ENCODE measurements around the gene PTPRO.

PTPRO gene

GRCh38 chr12:15468911-15469310 is 146.6 kb downstream of the PTPRO start:
- no peak overlapping the region for H3K27ac ChIP-seq
- TF ChIP-seq ZFX (IDR thresholded peaks at IDR 0.05), result no peak
- TF ChIP-seq, protein P1, sequence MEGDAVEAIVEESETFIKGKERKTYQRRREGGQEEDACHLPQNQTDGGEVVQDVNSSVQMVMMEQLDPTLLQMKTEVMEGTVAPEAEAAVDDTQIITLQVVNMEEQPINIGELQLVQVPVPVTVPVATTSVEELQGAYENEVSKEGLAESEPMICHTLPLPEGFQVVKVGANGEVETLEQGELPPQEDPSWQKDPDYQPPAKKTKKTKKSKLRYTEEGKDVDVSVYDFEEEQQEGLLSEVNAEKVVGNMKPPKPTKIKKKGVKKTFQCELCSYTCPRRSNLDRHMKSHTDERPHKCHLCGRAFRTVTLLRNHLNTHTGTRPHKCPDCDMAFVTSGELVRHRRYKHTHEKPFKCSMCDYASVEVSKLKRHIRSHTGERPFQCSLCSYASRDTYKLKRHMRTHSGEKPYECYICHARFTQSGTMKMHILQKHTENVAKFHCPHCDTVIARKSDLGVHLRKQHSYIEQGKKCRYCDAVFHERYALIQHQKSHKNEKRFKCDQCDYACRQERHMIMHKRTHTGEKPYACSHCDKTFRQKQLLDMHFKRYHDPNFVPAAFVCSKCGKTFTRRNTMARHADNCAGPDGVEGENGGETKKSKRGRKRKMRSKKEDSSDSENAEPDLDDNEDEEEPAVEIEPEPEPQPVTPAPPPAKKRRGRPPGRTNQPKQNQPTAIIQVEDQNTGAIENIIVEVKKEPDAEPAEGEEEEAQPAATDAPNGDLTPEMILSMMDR (conservative IDR thresholded peaks at IDR 0.05), result no peak

DNA sequence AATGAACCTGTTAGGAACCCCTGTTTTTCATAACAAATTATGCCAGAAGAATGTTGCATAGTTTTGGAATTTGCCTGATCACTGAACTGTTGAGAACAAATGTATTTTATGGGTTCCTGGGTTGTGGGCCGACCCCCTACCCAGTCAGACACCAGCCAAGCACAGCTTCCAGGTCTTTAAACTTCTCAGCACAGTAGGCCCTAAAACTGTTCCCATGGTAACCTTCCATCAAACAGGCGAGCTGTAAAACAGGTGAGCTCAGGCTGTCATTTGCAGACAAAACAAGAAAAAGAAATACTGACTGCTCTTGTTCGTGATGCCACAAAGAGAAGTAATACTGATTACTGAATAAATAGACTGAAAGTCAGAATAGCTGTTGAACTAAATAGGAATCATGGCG is 147.0 kb downstream of the PTPRO start:
- H3K27ac ChIP-seq, result no peak overlapping the region
- TF ChIP-seq, protein P1 (conservative IDR thresholded peaks at IDR 0.05), result no peak
- TF ChIP-seq ZFX (IDR thresholded peaks at IDR 0.05), result no peak

DNA sequence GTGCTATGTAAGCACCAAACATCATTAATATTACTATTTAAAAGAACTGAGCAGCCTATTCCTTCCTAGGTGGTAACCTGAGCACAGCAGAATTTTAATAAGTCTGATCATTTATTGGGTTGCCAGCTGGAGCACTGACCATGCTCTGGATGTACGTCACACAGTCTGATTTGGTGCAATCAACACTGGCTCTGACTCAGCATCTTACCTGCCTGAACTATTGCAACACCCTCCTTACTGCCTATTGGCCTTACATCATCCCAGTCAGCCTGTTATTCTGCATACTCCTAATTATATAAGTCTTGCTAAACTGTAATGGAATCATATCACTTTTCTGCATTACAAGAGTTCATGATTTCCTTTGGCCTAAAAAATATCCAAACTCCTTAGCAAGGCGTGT is 149.7 kb downstream of the PTPRO start:
- no peak for TF ChIP-seq ZFX (IDR thresholded peaks at IDR 0.05)
- TF ChIP-seq, protein P1 (conservative IDR thresholded peaks at IDR 0.05), result no peak
- H3K27ac ChIP-seq, result no peak overlapping the region

DNA sequence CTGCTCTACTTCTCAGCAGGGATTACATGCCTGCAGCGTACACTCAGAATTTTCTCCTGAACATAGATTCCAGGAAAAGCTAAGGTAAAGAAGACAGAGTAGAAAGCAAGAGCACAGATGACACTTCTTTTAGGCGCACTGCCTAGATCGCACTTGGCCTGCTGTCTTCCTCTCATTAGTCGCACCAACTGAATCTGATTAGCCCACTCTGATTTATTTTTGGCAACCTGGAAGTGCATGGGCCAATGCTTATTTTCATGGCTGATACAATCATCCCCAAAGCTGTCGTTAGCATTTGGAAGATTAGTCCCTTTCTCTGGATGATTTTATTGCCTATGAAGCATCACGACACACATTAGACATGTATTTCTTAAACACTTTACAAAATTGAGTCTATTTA is 152.5 kb downstream of the PTPRO start:
- TF ChIP-seq ZFX (IDR thresholded peaks at IDR 0.05), result no peak
- TF ChIP-seq, protein P1 (conservative IDR thresholded peaks at IDR 0.05), result no peak
- H3K27ac ChIP-seq, result no peak overlapping the region

- no peak for TF ChIP-seq ZFX (IDR thresholded peaks at IDR 0.05)
- TF ChIP-seq, protein P1 (conservative IDR thresholded peaks at IDR 0.05), result no peak
- no peak overlapping the region for H3K27ac ChIP-seq
Measured at GRCh38 chr12:15477761-15478160, 155.5 kb downstream of the PTPRO start.

DNA sequence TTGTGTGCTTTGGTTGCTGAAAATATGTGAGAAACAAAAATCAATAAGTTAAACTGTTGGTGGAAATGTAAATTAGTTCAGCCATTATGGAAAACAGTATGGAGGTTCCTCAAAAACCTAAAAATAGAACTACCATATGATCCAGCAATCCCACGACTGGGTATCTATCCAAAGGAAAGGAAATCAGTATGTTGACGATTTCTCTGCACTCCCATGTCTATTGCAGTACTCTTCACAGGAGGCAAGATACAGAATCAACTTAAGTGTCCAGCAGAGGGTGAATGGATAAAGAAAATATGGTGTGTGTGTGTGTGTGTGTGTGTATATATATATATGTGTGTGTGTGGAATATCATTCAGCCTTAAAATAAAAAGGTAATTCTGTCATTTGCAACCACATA is 159.5 kb downstream of the PTPRO start:
- no peak overlapping the region for H3K27ac ChIP-seq
- TF ChIP-seq, protein P1 (conservative IDR thresholded peaks at IDR 0.05), result no peak
- no peak for TF ChIP-seq ZFX (IDR thresholded peaks at IDR 0.05)

- no peak for TF ChIP-seq ZFX (IDR thresholded peaks at IDR 0.05)
- TF ChIP-seq, protein P1 (conservative IDR thresholded peaks at IDR 0.05), result no peak
- H3K27ac ChIP-seq, result no peak overlapping the region
Measured at GRCh38 chr12:15485466-15485865, 163.2 kb downstream of the PTPRO start.
